Epithelial cell of proximal tubule (primary cell): ENCODE results near the gene UMAD1. TPM values are rescaled to one million over a fixed set of nuclear protein-coding genes. Genes with fewer than 3 reads are reported as not detected.
A peak's percentile ranks its signal among the peaks of the same experiment; 100 is the strongest.
"Not testable (repeated sequence)": the region's sequence is repeated elsewhere in the genome, so short reads cannot be mapped to it uniquely, and the experiment has no call there.

ENCODE experiments used
- DNase-seq: peaks from one replicate; pipeline ENCODE4 v3.0.0-alpha.2; 2011; ENCODE audit warnings: low read depth
- H3K4me3 ChIP-seq: 2 replicates; pipeline ENCODE4 v1.5.1; 2011; ENCODE audit warnings: low read depth, mild to moderate bottlenecking, low read length
- CTCF ChIP-seq: conservative IDR thresholded peaks from 2 replicates; pipeline ENCODE4 v1.5.1; 2012; ENCODE audit warnings: low read depth, mild to moderate bottlenecking, low read length
- total RNA-seq: library from RNA; depleted of rRNA; stranded (reverse); fragments of >200 nt; gene quantifications from 2 replicates; pipeline ENCODE4 v1.2.3, GENCODE V29; 2015

The UMAD1 gene
- total RNA-seq, 1 donor from 2014 or later: 9.7 TPM

- no peak for DNase-seq
- no peak for TF ChIP-seq CTCF
- no peak overlapping the region for H3K4me3 ChIP-seq
Observed at GRCh38 chr7:7652798-7653540, 12.4 kb downstream of the UMAD1 start.

- no peak for DNase-seq
- TF ChIP-seq CTCF: peak; percentile 64
- H3K4me3 ChIP-seq: no peak overlapping the region
Observed at GRCh38 chr7:7653593-7654187, 13.1 kb downstream of the UMAD1 start.

- no peak for DNase-seq
- no peak overlapping the region for H3K4me3 ChIP-seq
- no peak for TF ChIP-seq CTCF
Observed at GRCh38 chr7:7654964-7655715, 14.6 kb downstream of the UMAD1 start.

GRCh38 chr7:7656459-7656858 lies 15.9 kb downstream of the UMAD1 start:
- DNase-seq, H3K4me3 ChIP-seq: not testable (repeated sequence)

- no peak overlapping the region for H3K4me3 ChIP-seq
Observed at GRCh38 chr7:7662527-7662926, 22.0 kb downstream of the UMAD1 start.

GRCh38 chr7:7664291-7664690 lies 23.7 kb downstream of the UMAD1 start:
- H3K4me3 ChIP-seq: no peak overlapping the region
- DNase-seq: no peak
- no peak for TF ChIP-seq CTCF

More at GRCh38 chr7:7662527-7662926, 22.0 kb downstream of the UMAD1 start:
- peak; percentile 47 for TF ChIP-seq CTCF
- DNase-seq: no peak

- no peak for TF ChIP-seq CTCF
- no peak for DNase-seq
- H3K4me3 ChIP-seq: no peak overlapping the region
Observed at GRCh38 chr7:7665031-7665430, 24.5 kb downstream of the UMAD1 start.
